ENCODE data around the gene GJB5.

Gene GJB5

GRCh38 chr1:34777519-34778321 lies 22.9 kb downstream of the GJB5 start:
- peaks cover 7% of the 10 kb centered on the region for H3K36me3 ChIP-seq (ENCODE audit: low read depth)
- no peak for DNase-seq (ENCODE audit: low spot score)
- no peak overlapping the region for H3K4me3 ChIP-seq (ENCODE audit: severe bottlenecking)
- peaks cover 29% of the 10 kb centered on the region for H3K4me1 ChIP-seq (ENCODE audit: insufficient read depth, poor library complexity, severe bottlenecking)
- H3K27me3 ChIP-seq (ENCODE audit: insufficient read depth, poor library complexity, severe bottlenecking) = no peaks in the 10 kb centered on the region
- H3K27ac ChIP-seq (ENCODE audit: poor library complexity, severe bottlenecking) = peak overlapping the region; percentile 98
- no peak for ATAC-seq (ENCODE audit: low read depth)
- TF ChIP-seq CTCF (IDR thresholded peaks at IDR 0.05; ENCODE audit: poor library complexity, severe bottlenecking) = no peak
- no peaks in the 10 kb centered on the region for H3K9me3 ChIP-seq (ENCODE audit: severe bottlenecking)

- Histone ChIP-seq H3K4me1 (ENCODE audit: insufficient read depth, poor library complexity, severe bottlenecking) (peaks cover 32% of the 10 kb centered on the region), H3K36me3 (ENCODE audit: low read depth) (peaks cover 13% of the 10 kb centered on the region), H3K27me3 (ENCODE audit: insufficient read depth, poor library complexity, severe bottlenecking) (no peaks in the 10 kb centered on the region), H3K9me3 (ENCODE audit: severe bottlenecking) (no peaks in the 10 kb centered on the region), H3K4me3 (ENCODE audit: severe bottlenecking) (no peak overlapping the region), H3K27ac (ENCODE audit: poor library complexity, severe bottlenecking) (peak overlapping the region; percentile 98)
- TF ChIP-seq CTCF (IDR thresholded peaks at IDR 0.05; ENCODE audit: poor library complexity, severe bottlenecking) = no peak
- DNase-seq (ENCODE audit: low spot score) (no peak), ATAC-seq (ENCODE audit: low read depth) (no peak)
Observed at GRCh38 chr1:34778381-34778780, 23.5 kb downstream of the GJB5 start.

DNA sequence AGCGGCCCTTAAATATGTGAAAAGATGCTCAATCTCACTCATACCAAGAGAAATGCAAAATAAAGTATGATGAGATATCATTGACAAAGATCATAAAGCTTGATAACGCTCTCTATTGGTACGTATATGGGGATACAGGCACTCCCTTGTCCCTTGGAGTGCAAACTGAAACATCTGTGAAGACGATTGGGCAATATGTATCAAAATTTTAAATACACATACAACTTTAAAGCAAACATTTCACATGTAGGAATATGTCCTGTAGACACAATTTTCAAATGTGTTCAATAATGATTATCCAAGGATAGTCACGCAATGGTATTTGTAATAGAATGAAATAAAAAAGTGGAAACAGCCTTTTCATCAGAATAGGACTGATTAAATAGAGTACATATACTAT lies 24.2 kb downstream of the GJB5 start:
- Histone ChIP-seq H3K4me3 (ENCODE audit: severe bottlenecking) (no peak overlapping the region), H3K4me1 (ENCODE audit: insufficient read depth, poor library complexity, severe bottlenecking) (peaks cover 32% of the 10 kb centered on the region)

DNA sequence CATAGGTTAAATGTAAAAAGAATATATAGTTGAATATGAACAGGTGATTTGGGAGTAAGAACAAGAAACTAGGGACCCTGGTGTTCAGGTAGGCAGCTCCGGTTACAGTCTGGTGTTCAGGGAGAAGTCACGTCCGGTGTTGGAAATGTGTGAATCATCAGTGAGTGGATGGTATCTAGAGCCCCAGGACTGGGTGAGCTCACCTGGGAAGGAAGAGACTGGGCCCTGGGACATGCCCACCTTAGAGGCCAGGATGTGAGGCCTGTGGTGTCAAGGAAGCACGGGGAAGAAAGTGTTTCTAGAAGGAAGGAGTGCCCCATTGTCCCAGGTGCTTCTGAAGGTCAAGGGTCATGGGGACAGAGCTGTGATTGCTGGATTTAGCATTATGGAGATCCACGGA lies 24.7 kb downstream of the GJB5 start:
- Histone ChIP-seq H3K27ac (ENCODE audit: poor library complexity, severe bottlenecking) (peak overlapping the region; percentile 98), H3K27me3 (ENCODE audit: insufficient read depth, poor library complexity, severe bottlenecking) (no peaks in the 10 kb centered on the region), H3K9me3 (ENCODE audit: severe bottlenecking) (no peaks in the 10 kb centered on the region), H3K4me3 (ENCODE audit: severe bottlenecking) (no peak overlapping the region), H3K36me3 (ENCODE audit: low read depth) (peaks cover 25% of the 10 kb centered on the region), H3K4me1 (ENCODE audit: insufficient read depth, poor library complexity, severe bottlenecking) (peaks cover 32% of the 10 kb centered on the region)
- ATAC-seq (ENCODE audit: low read depth) (peak; percentile 80), DNase-seq (ENCODE audit: low spot score) (no peak)
- TF ChIP-seq CTCF (IDR thresholded peaks at IDR 0.05; ENCODE audit: poor library complexity, severe bottlenecking) = no peak

More for the DNA sequence above, 24.2 kb downstream of the GJB5 start:
- no peak for TF ChIP-seq CTCF (IDR thresholded peaks at IDR 0.05; ENCODE audit: poor library complexity, severe bottlenecking)
- H3K36me3 ChIP-seq (ENCODE audit: low read depth) = peaks cover 20% of the 10 kb centered on the region
- H3K9me3 ChIP-seq (ENCODE audit: severe bottlenecking) = no peaks in the 10 kb centered on the region
- ATAC-seq (ENCODE audit: low read depth) (no peak), DNase-seq (ENCODE audit: low spot score) (no peak)
- H3K27ac ChIP-seq (ENCODE audit: poor library complexity, severe bottlenecking) = peak overlapping the region; percentile 98
- H3K27me3 ChIP-seq (ENCODE audit: insufficient read depth, poor library complexity, severe bottlenecking) = no peaks in the 10 kb centered on the region

DNA sequence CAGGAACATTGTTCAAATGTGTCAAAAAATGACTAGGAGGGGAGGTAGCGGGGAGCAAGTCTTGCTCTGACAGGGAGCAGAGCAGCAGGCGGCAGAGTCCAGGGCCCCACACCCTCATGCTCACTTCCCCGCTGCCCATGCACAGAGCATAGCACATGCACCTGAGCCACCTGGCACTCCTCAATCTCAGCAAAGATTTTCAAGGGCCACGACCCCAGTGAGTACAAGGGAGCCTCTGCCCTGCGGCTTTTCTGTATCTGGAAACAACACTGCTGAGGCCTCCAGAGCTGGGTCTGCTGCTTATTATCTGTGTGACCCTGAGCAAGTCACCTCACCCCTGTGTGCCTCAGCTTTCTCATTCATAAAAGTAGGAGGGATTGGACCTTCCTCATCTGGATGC lies 25.1 kb downstream of the GJB5 start:
- H3K36me3 ChIP-seq (ENCODE audit: low read depth) = peaks cover 29% of the 10 kb centered on the region

More for the DNA sequence above, 25.1 kb downstream of the GJB5 start:
- Histone ChIP-seq H3K9me3 (ENCODE audit: severe bottlenecking) (no peaks in the 10 kb centered on the region), H3K4me3 (ENCODE audit: severe bottlenecking) (no peak overlapping the region), H3K27me3 (ENCODE audit: insufficient read depth, poor library complexity, severe bottlenecking) (no peaks in the 10 kb centered on the region), H3K4me1 (ENCODE audit: insufficient read depth, poor library complexity, severe bottlenecking) (peaks cover 32% of the 10 kb centered on the region), H3K27ac (ENCODE audit: poor library complexity, severe bottlenecking) (peak overlapping the region; percentile 98)
- TF ChIP-seq CTCF (IDR thresholded peaks at IDR 0.05; ENCODE audit: poor library complexity, severe bottlenecking) = no peak
- DNase-seq (ENCODE audit: low spot score) = no peak
- ATAC-seq (ENCODE audit: low read depth) = no peak
